ENCODE data around the gene COMMD6.

DNA sequence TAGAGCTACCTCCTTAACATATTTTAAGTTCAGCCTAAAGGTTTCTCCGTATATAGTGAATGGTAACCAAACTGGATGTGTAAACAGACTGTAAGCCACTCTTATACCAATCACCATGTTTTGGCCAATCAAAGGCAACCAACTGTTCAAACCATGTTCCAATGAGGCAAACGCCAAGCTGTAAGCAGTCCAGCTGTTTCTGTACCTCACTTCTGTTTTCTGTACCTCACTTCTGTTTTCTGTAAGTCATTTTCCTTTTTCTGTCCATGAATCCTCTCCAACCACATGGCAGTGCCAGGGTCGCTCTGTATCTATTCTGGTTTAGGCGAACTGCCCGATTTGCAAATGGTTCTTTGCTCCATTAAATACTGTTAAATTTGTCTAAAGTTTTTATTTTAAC lies 24.4 kb downstream of the COMMD6 start:
- TF ChIP-seq CTCF (conservative IDR thresholded peaks at IDR 0.05; ENCODE audit: low read length) (no peak), EZH2phosphoT487 (IDR thresholded peaks at IDR 0.05; ENCODE audit: borderline replicate concordance) (no peak)

Measured in Loucy (cell line).